Epithelial cell of umbilical artery (primary cell): ENCODE results near the gene TEKT4. TPM values are rescaled to one million over a fixed set of nuclear protein-coding genes. Genes with fewer than 3 reads are reported as not detected.

Experiments used
- total RNA-seq: library from RNA; depleted of rRNA; stranded (reverse); fragments of >200 nt; gene quantifications from 2 replicates; pipeline ENCODE4 v1.2.3, GENCODE V29; 2014

Gene TEKT4
- not detected in 2 replicates for total RNA-seq

GRCh38 chr2:94871226-94872087, at the start of gene TEKT4:
Gene TEKT4, plus strand, starts transcription at chr2:94871430. Its CDS starts 150 bp downstream, at chr2:94871580.

Other genes with a start within 250 kb of the TEKT4 start
- gene MAL, start 154.3 kb downstream of the TEKT4 start, total RNA-seq: not detected in 2 replicates